AG04450 (cell line): ENCODE data around the gene DSCAML1. TPM values are rescaled to one million over a fixed set of nuclear protein-coding genes. Genes with fewer than 3 reads are reported as not detected.

Experiments used
- CTCF ChIA-PET: fragments of 300-600, 350-600 bp; formaldehyde crosslinking; extraction: SDS; loops from one replicate; lab custom pipeline; 2022; ENCODE audit warnings: antibody characterized with exemption, inconsistent platforms; lab: Charles Lee
- POLR2A ChIA-PET: fragments of 350-600 bp; formaldehyde crosslinking; extraction: SDS; loops from one replicate; lab custom pipeline; 2021; ENCODE audit warnings: antibody characterized with exemption, inconsistent platforms; lab: Yijun Ruan, JAX
- DNase-seq: peaks from one replicate; pipeline ENCODE4 v3.0.0-alpha.2; 2011; ENCODE audit warnings: low read depth, low spot score
- H3K27ac ChIP-seq: one replicate; pipeline ENCODE4 v1.5.1; 2012; ENCODE audit warnings: low read depth, low read length, control low read depth
- H3K27me3 ChIP-seq: one replicate; pipeline ENCODE4 v1.6.0; 2012; ENCODE audit warnings: low read length; ENCODE audit not compliant: control insufficient read depth, insufficient read depth
- H3K4me3 ChIP-seq: 2 replicates; pipeline ENCODE4 v1.5.1; 2011; ENCODE audit warnings: mild to moderate bottlenecking, low read depth, low read length, control low read depth
- H3K9me3 ChIP-seq: 2 replicates; pipeline ENCODE4 v1.5.1; 2012; ENCODE audit warnings: low read length; ENCODE audit not compliant: control insufficient read depth, insufficient read depth
- polyA plus RNA-seq: library from polyadenylated mRNA; depleted of rRNA; stranded (reverse); fragments of >200 nt; gene quantifications from 2 replicates; pipeline ENCODE4 v1.2.3, GENCODE V29; 2011
- TF ChIP-seq, protein P1 (sequence below): IDR thresholded peaks from 2 replicates; pipeline ENCODE4 v1.5.1; 2011; ENCODE audit warnings: low read depth, low read length, control low read depth, inconsistent platforms

The DSCAML1 gene
- polyA plus RNA-seq, 1 experiment, result not detected

DNA sequence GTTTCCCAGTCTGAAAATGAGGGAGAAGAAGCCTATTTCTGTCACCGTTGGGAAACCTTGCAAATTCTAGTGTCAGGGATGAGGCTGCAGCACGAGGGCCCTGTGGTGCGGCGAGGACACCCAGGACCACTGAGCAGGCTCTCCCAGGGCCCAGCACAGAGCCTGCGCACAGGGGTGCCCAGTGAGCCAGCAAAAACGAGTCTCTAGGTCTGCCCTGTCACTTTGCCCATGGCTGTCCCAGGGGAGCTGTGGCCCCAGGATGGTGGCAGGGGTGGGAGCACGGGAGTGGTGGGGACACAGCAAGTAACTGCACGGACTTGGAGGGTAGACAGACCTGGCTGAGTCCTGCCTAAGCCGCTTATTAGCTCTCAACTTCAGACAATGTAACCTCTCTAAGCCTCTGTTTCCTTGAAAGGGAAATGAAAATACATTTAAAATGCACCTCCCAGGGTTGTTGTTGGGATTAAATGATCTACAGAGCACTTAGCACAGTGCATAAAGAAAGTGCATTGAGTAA is 44.2 kb downstream of the DSCAML1 start:
- Histone ChIP-seq H3K9me3 (no peaks in the 10 kb centered on the region), H3K27ac (no peak overlapping the region), H3K27me3 (peaks cover 9% of the 10 kb centered on the region), H3K4me3 (no peak overlapping the region)
- POLR2A ChIA-PET, result no interaction called here
- TF ChIP-seq, protein P1, sequence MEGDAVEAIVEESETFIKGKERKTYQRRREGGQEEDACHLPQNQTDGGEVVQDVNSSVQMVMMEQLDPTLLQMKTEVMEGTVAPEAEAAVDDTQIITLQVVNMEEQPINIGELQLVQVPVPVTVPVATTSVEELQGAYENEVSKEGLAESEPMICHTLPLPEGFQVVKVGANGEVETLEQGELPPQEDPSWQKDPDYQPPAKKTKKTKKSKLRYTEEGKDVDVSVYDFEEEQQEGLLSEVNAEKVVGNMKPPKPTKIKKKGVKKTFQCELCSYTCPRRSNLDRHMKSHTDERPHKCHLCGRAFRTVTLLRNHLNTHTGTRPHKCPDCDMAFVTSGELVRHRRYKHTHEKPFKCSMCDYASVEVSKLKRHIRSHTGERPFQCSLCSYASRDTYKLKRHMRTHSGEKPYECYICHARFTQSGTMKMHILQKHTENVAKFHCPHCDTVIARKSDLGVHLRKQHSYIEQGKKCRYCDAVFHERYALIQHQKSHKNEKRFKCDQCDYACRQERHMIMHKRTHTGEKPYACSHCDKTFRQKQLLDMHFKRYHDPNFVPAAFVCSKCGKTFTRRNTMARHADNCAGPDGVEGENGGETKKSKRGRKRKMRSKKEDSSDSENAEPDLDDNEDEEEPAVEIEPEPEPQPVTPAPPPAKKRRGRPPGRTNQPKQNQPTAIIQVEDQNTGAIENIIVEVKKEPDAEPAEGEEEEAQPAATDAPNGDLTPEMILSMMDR, result no peak
- no peak for DNase-seq
- CTCF ChIA-PET, result no interaction called here

- TF ChIP-seq, protein P1, result no peak
- ChIA-PET POLR2A (no interaction called here), CTCF (no interaction called here)
- peaks cover 9% of the 10 kb centered on the region for H3K27me3 ChIP-seq
- no peak overlapping the region for H3K27ac ChIP-seq
- H3K9me3 ChIP-seq, result no peaks in the 10 kb centered on the region
- no peak overlapping the region for H3K4me3 ChIP-seq
- no peak for DNase-seq
Measured at GRCh38 chr11:117752071-117752470, 44.9 kb downstream of the DSCAML1 start.

DNA sequence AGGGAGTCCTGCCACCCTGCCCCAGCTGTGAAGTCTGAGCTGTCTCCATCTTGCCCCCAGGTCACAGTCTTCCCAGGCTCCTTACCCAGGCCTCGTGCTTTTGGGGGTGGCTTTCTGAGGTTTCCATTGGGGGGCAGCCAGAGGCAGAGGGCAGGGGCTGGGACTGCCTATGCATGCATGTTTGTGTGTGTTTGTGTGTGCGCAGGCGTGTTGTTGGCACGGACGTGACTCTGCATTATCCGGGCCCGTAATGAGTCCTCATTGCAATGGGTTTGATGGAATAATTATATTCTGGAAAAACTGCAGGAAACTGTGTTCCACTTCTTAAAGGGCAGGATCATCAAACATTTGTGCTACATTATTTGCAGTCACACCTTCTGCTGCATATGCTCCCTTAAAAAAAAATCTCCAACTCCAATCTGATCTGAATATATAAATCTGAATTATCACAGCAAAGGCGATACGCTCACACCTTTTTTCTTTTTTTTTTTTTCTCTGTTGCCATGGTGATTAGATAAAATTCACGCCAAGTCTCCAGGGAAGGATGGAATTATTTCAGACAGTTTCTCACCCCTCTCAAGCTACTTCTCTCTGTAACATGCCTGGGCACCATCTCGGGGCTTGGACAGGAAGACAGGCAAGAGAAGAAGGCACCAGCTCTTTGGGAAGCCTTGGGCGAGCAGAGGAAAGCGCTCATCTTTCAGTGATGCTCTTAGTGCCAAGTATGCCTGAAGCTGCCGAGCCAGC is 45.9 kb downstream of the DSCAML1 start:
- H3K4me3 ChIP-seq, result no peak overlapping the region
- TF ChIP-seq, protein P1, result no peak
- POLR2A ChIA-PET, result no interaction called here
- CTCF ChIA-PET, result no interaction called here
- H3K27ac ChIP-seq, result no peak overlapping the region
- peaks cover 8% of the 10 kb centered on the region for H3K27me3 ChIP-seq
- no peaks in the 10 kb centered on the region for H3K9me3 ChIP-seq
- DNase-seq, result no peak

DNA sequence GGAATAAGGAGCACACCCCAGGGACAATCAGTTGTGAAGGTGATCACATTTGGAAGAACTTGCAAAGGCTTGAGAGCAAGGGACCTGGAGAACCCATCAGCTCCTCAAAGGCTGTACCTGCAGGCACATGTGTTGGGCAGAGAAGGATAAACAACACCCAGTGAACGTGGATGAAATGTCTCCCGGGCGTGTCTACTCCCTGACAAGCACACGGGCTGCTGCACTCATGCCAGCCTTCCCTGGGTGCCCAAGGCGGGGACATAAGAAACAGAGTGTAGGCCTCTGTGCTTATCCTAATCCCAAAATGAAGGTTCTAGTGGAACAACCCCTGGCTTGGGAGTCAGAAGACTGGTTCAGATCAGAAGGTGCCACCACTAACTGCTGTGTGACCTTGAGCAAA is 46.7 kb downstream of the DSCAML1 start:
- Histone ChIP-seq H3K27ac (no peak overlapping the region), H3K9me3 (no peaks in the 10 kb centered on the region), H3K4me3 (no peak overlapping the region), H3K27me3 (peaks cover 8% of the 10 kb centered on the region)
- ChIA-PET POLR2A (no interaction called here), CTCF (no interaction called here)
- TF ChIP-seq, protein P1, result no peak
- no peak for DNase-seq

DNA sequence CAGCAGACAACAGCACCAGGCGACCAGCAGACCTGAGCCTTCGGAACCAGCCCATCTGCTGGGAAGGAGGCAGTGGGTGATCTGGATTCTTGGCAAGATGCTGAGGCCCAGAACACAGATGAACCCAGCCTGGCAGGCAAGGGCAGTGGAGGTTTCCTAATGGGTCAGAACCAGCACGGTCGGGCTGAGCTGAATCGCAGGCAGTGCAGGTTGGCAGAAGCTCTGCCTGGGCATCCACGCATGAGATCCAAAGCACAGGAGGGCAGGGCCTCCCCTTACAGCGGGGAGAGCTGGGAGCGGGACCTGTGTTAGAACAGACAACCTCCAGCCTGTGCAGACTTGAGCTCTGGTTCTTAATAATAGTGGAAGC is 47.5 kb downstream of the DSCAML1 start:
- CTCF ChIA-PET, result no interaction called here
- Histone ChIP-seq H3K9me3 (no peaks in the 10 kb centered on the region), H3K27me3 (peaks cover 8% of the 10 kb centered on the region), H3K27ac (no peak overlapping the region), H3K4me3 (no peak overlapping the region)
- TF ChIP-seq, protein P1, result no peak
- DNase-seq, result no peak
- POLR2A ChIA-PET, result no interaction called here
